ENCODE results near the gene GNAL. TPM values are rescaled to one million over a fixed set of nuclear protein-coding genes. Genes with fewer than 3 reads are reported as not detected.

The GNAL gene
- total RNA-seq, 1 donor from 2014 or later = 4.5 TPM

GRCh38 chr18:11844436-11844835 lies 155.4 kb downstream of the GNAL start:
- H3K4me3 ChIP-seq (ENCODE audit: insufficient read depth, low read depth, low read length) = no peak overlapping the region
- Mint-ChIP-seq H3K4me3 (ENCODE audit: unreplicated experiment) (no peak overlapping the region), H3K9me3 (ENCODE audit: unreplicated experiment) (no peaks in the 10 kb centered on the region), H3K36me3 (ENCODE audit: low read depth, unreplicated experiment) (no peaks in the 10 kb centered on the region), H3K4me1 (ENCODE audit: low read depth, unreplicated experiment) (peaks cover 6% of the 10 kb centered on the region), H3K27me3 (ENCODE audit: low read depth, unreplicated experiment) (no peaks in the 10 kb centered on the region), H3K27ac (ENCODE audit: unreplicated experiment) (no peak overlapping the region)
- DNase-seq (ENCODE audit: low read depth) (no peak), FAIRE-seq (no peak)
- H2AFZ ChIP-seq (ENCODE audit: low read depth, low read length) = no peak overlapping the region
- TF ChIP-seq CTCF (IDR thresholded peaks at IDR 0.05; ENCODE audit: insufficient read depth, low read depth, low read length) (no peak), EZH2 (IDR thresholded peaks at IDR 0.05; ENCODE audit: insufficient read depth, low read length) (no peak)
- no peaks in the 10 kb centered on the region for H3K36me3 ChIP-seq (ENCODE audit: insufficient read depth, low read length)
- no peaks in the 10 kb centered on the region for H4K20me1 ChIP-seq (ENCODE audit: insufficient read depth, low read length)
- H3K9me3 ChIP-seq (ENCODE audit: insufficient read depth, low read depth, low read length) = no peaks in the 10 kb centered on the region
- H3K27ac ChIP-seq (ENCODE audit: low read depth, low read length) = no peak overlapping the region
- H3K79me2 ChIP-seq (ENCODE audit: insufficient read depth, low read length) = no peaks in the 10 kb centered on the region
- H3K4me1 ChIP-seq (ENCODE audit: insufficient read depth, low read length) = peaks cover 5% of the 10 kb centered on the region
- no peak overlapping the region for H3K9ac ChIP-seq (ENCODE audit: low read length)
- no peak overlapping the region for H3K4me2 ChIP-seq (ENCODE audit: low read length)
- no peaks in the 10 kb centered on the region for H3K27me3 ChIP-seq (ENCODE audit: insufficient read depth, low read length)

GRCh38 chr18:11845654-11846053 lies 156.6 kb downstream of the GNAL start:
- peaks cover 17% of the 10 kb centered on the region for H3K4me1 ChIP-seq (ENCODE audit: insufficient read depth, low read length)
- no peak overlapping the region for H3K4me2 ChIP-seq (ENCODE audit: low read length)
- H3K36me3 ChIP-seq (ENCODE audit: insufficient read depth, low read length) = no peaks in the 10 kb centered on the region
- no peak overlapping the region for H3K4me3 ChIP-seq (ENCODE audit: insufficient read depth, low read depth, low read length)
- DNase-seq (ENCODE audit: low read depth) = no peak
- H2AFZ ChIP-seq (ENCODE audit: low read depth, low read length) = no peak overlapping the region
- H3K27ac Mint-ChIP-seq (ENCODE audit: unreplicated experiment) = no peak overlapping the region
- no peaks in the 10 kb centered on the region for H3K27me3 Mint-ChIP-seq (ENCODE audit: low read depth, unreplicated experiment)
- no peak overlapping the region for H3K9ac ChIP-seq (ENCODE audit: low read length)
- no peak for FAIRE-seq
- H3K36me3 Mint-ChIP-seq (ENCODE audit: low read depth, unreplicated experiment) = no peaks in the 10 kb centered on the region
- H3K9me3 Mint-ChIP-seq (ENCODE audit: unreplicated experiment) = no peaks in the 10 kb centered on the region
- TF ChIP-seq EZH2 (IDR thresholded peaks at IDR 0.05; ENCODE audit: insufficient read depth, low read length) (no peak), CTCF (IDR thresholded peaks at IDR 0.05; ENCODE audit: insufficient read depth, low read depth, low read length) (no peak)
- no peaks in the 10 kb centered on the region for H3K79me2 ChIP-seq (ENCODE audit: insufficient read depth, low read length)
- H3K27me3 ChIP-seq (ENCODE audit: insufficient read depth, low read length) = no peaks in the 10 kb centered on the region
- H3K4me3 Mint-ChIP-seq (ENCODE audit: unreplicated experiment) = no peak overlapping the region
- no peak overlapping the region for H3K27ac ChIP-seq (ENCODE audit: low read depth, low read length)
- no peaks in the 10 kb centered on the region for H3K9me3 ChIP-seq (ENCODE audit: insufficient read depth, low read depth, low read length)
- H3K4me1 Mint-ChIP-seq (ENCODE audit: low read depth, unreplicated experiment) = peaks cover 9% of the 10 kb centered on the region
- H4K20me1 ChIP-seq (ENCODE audit: insufficient read depth, low read length) = no peaks in the 10 kb centered on the region

- no peaks in the 10 kb centered on the region for H3K9me3 ChIP-seq (ENCODE audit: insufficient read depth, low read depth, low read length)
- FAIRE-seq (no peak), DNase-seq (ENCODE audit: low read depth) (no peak)
- no peaks in the 10 kb centered on the region for H3K36me3 Mint-ChIP-seq (ENCODE audit: low read depth, unreplicated experiment)
- no peak overlapping the region for H3K27ac Mint-ChIP-seq (ENCODE audit: unreplicated experiment)
- no peaks in the 10 kb centered on the region for H3K9me3 Mint-ChIP-seq (ENCODE audit: unreplicated experiment)
- TF ChIP-seq EZH2 (IDR thresholded peaks at IDR 0.05; ENCODE audit: insufficient read depth, low read length) (no peak), CTCF (IDR thresholded peaks at IDR 0.05; ENCODE audit: insufficient read depth, low read depth, low read length) (no peak)
- H2AFZ ChIP-seq (ENCODE audit: low read depth, low read length) = no peak overlapping the region
- H4K20me1 ChIP-seq (ENCODE audit: insufficient read depth, low read length) = peaks cover 6% of the 10 kb centered on the region
- peaks cover 16% of the 10 kb centered on the region for H3K79me2 ChIP-seq (ENCODE audit: insufficient read depth, low read length)
- no peaks in the 10 kb centered on the region for H3K36me3 ChIP-seq (ENCODE audit: insufficient read depth, low read length)
- H3K4me1 ChIP-seq (ENCODE audit: insufficient read depth, low read length) = peaks cover 18% of the 10 kb centered on the region
- peaks cover 10% of the 10 kb centered on the region for H3K4me1 Mint-ChIP-seq (ENCODE audit: low read depth, unreplicated experiment)
- no peak overlapping the region for H3K4me3 Mint-ChIP-seq (ENCODE audit: unreplicated experiment)
- H3K27ac ChIP-seq (ENCODE audit: low read depth, low read length) = no peak overlapping the region
- H3K9ac ChIP-seq (ENCODE audit: low read length) = no peak overlapping the region
- H3K27me3 ChIP-seq (ENCODE audit: insufficient read depth, low read length) = no peaks in the 10 kb centered on the region
- no peak overlapping the region for H3K4me3 ChIP-seq (ENCODE audit: insufficient read depth, low read depth, low read length)
- H3K27me3 Mint-ChIP-seq (ENCODE audit: low read depth, unreplicated experiment) = no peaks in the 10 kb centered on the region
- no peak overlapping the region for H3K4me2 ChIP-seq (ENCODE audit: low read length)
Observed at GRCh38 chr18:11847811-11848210, 158.7 kb downstream of the GNAL start.
